ENCODE results near the gene ENGASE. TPM values are rescaled to one million over a fixed set of nuclear protein-coding genes. Genes with fewer than 3 reads are reported as not detected.

Gene ENGASE
- total and polyA plus RNA-seq, 2 of the 8 experiments (the other 6 are each of a cell fraction or from before 2014, with no cell fraction given): 9.3 to 36.1 TPM

DNA sequence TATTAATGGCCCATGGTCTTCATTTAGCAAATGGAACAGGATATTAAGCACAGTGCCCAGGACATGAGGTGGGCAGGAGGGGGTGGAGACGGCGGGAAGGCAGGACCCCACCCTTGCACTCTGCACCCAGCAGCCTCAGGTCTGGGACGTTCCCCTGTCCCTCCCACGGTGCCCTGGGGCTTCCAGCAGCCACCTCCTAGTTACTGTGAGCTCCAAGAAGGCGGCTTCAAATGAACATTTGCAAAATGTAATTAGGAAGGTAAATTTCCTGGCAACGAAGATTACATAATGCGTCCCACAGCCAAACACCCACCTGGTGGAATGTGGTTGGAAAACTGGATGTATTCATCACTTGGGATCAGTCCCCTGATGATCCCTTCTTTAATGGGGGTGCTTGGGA, 59.4 kb downstream of the ENGASE start:
- Histone ChIP-seq H3K4me3 (ENCODE audit: extremely low read depth in 1 of 4, insufficient read depth in 2 of 4, low read depth in 3 of 4, low read length in 4 of 4) (no peak overlapping the region), H3K27ac (ENCODE audit: low read depth, low read length) (no peak overlapping the region), H3K4me2 (ENCODE audit: insufficient read depth in 1 of 2, low read depth in 2 of 2, low read length in 2 of 2) (no peak overlapping the region), H2BK20ac (ENCODE audit: low read length) (no peak overlapping the region), H4K91ac (replicated peaks; ENCODE audit: insufficient read length, low read length) (no peak overlapping the region), H3K18ac (ENCODE audit: extremely low read depth, low read length) (no peak overlapping the region), H3K79me2 (ENCODE audit: control insufficient read depth in 1 of 2, insufficient read depth in 2 of 2, low read length in 2 of 2) (no peaks in the 10 kb centered on the region), H2AK5ac (ENCODE audit: low read depth, low read length) (no peak overlapping the region), H3K9me3 (ENCODE audit: insufficient read depth in 2 of 2, low read depth in 1 of 2, low read length in 1 of 2) (no peaks in the 10 kb centered on the region; a peak in 1 of 4 replicates), H3K79me1 (ENCODE audit: low read depth, low read length) (peaks cover 5% of the 10 kb centered on the region), H3K14ac (ENCODE audit: insufficient read length) (no peak overlapping the region), H2AFZ (ENCODE audit: low read length) (no peak overlapping the region), H4K8ac (ENCODE audit: extremely low read depth, insufficient read depth, low read length) (no peak overlapping the region), H2BK120ac (replicated peaks; ENCODE audit: low read depth, low read length) (no peak overlapping the region), H3K36me3 (ENCODE audit: control insufficient read depth in 2 of 4, insufficient read depth in 4 of 4, low read length in 3 of 4) (no peaks in the 10 kb centered on the region; a peak in 1 of 8 replicates), H3K23ac (ENCODE audit: insufficient read length) (no peak overlapping the region), H2BK5ac (ENCODE audit: low read depth, low read length) (no peak overlapping the region), H3K23me2 (ENCODE audit: low read depth, low read length) (no peaks in the 10 kb centered on the region), H3K56ac (replicated peaks; ENCODE audit: insufficient read length, low read depth, low read length) (no peak overlapping the region), H3K9ac (replicated peaks in 1 of 4; ENCODE audit: extremely low read depth in 1 of 4, low read depth in 3 of 4, low read length in 3 of 4) (no peak overlapping the region), H3K27me3 (replicated peaks in 1 of 4; ENCODE audit: control insufficient read depth in 3 of 4, extremely low read depth in 1 of 4, insufficient read depth in 3 of 4, low read length in 3 of 4) (no peaks in the 10 kb centered on the region), H2BK12ac (ENCODE audit: low read depth, low read length) (no peak overlapping the region), H3K4me1 (replicated peaks in 1 of 4; ENCODE audit: control insufficient read depth in 3 of 4, insufficient read depth in 4 of 4, low read length in 3 of 4) (no peaks in the 10 kb centered on the region; a peak in 1 of 7 replicates), H2BK15ac (ENCODE audit: low read length) (no peak overlapping the region), H3K4ac (replicated peaks; ENCODE audit: insufficient read length, low read depth, low read length) (no peak overlapping the region), H4K20me1 (replicated peaks in 1 of 2; ENCODE audit: control insufficient read depth in 1 of 2, insufficient read depth in 2 of 2, low read length in 2 of 2) (peaks cover 4 to 19% of the 10 kb centered on the region in 2 experiments), H4K5ac (ENCODE audit: insufficient read length, low read depth, low read length) (no peak overlapping the region)
- ChIA-PET CTCF (ENCODE audit: partially characterized antibody) (interaction anchor here (0.6 to 3.6 kb wide), 8 partner anchors 20 to 259 kb away, joined by 3 to 20 read pairs (median 3); no protein-coding TSS in a partner anchor), POLR2A (ENCODE audit: partially characterized antibody) (no interaction called here)
- FAIRE-seq (no peak), DNase-seq (ENCODE audit: low read depth in 1 of 2, low spot score in 2 of 2) (no peak)
- 91% methylated on average over 7 of the region's 7 CpGs; no CpG with 5 or more reads in 1 of the 2 experiments for WGBS, 2 experiments (ENCODE audit: extremely low coverage in 1 of 2, insufficient coverage in 1 of 2, insufficient read length in 1 of 2, insufficient replicate concordance in 2 of 2, low coverage in 1 of 2, low lambda C conversion rate in 2 of 2, missing lambda C conversion rate in 1 of 2)
- TF ChIP-seq RNF2 (IDR thresholded peaks at IDR 0.05; ENCODE audit: borderline replicate concordance, low read depth, low read length, missing control alignments, poor library complexity, severe bottlenecking) (no peak), POU5F1 (IDR thresholded peaks at IDR 0.05; ENCODE audit: low read depth, low read length) (no peak), SP1 (IDR thresholded peaks at IDR 0.05; ENCODE audit: low read depth, low read length) (no peak), TAF7 (optimal IDR thresholded peaks at IDR 0.05; ENCODE audit: borderline replicate concordance, low read depth, low read length) (no peak), RBBP5 (IDR thresholded peaks at IDR 0.05; ENCODE audit: borderline replicate concordance, low read depth, low read length) (no peak), HDAC2 (IDR thresholded peaks at IDR 0.05; ENCODE audit: borderline replicate concordance in 1 of 2, low read depth in 2 of 2, low read length in 2 of 2) (no peak), FOSL1 (IDR thresholded peaks at IDR 0.05; ENCODE audit: insufficient read depth, low read depth, low read length) (no peak), CEBPB (IDR thresholded peaks at IDR 0.05; ENCODE audit: low read depth, low read length) (no peak), CHD2 (IDR thresholded peaks at IDR 0.05; ENCODE audit: low read length) (no peak), ZNF274 (IDR thresholded peaks at IDR 0.05; ENCODE audit: borderline replicate concordance, extremely low read depth, low read length) (no peak), TCF12 (IDR thresholded peaks at IDR 0.05; ENCODE audit: low read depth, low read length) (no peak)
- TF ChIP-seq, protein P1, sequence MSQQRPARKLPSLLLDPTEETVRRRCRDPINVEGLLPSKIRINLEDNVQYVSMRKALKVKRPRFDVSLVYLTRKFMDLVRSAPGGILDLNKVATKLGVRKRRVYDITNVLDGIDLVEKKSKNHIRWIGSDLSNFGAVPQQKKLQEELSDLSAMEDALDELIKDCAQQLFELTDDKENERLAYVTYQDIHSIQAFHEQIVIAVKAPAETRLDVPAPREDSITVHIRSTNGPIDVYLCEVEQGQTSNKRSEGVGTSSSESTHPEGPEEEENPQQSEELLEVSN (IDR thresholded peaks at IDR 0.05): no peak
- TF ChIP-seq, protein P2, sequence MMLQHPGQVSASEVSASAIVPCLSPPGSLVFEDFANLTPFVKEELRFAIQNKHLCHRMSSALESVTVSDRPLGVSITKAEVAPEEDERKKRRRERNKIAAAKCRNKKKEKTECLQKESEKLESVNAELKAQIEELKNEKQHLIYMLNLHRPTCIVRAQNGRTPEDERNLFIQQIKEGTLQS (IDR thresholded peaks at IDR 0.05; ENCODE audit: insufficient read depth, low read depth, low read length): no peak
